ENCODE measurements around the gene NEUROG2. TPM values are rescaled to one million over a fixed set of nuclear protein-coding genes. Genes with fewer than 3 reads are reported as not detected.

The NEUROG2 gene
- not detected for total RNA-seq

DNA sequence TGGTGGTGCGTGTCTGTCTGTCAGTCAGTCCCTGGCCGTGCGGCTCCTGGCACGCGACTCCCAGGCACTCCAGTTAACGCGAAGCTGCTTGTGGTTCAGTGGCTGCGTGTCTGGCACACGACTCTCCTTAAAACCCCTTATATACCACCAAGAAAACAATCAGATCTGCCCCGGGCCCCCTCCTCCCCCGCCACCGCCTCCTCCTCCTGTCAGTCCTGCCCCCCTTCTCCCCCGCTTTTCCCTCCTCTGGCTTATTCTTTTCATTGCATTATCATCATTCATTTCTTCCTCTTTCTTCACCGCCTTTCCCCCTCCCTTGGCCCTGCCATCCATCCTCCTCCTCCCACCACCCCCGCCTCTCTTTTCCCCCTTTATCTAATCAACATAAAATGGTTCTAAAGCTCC, at the start of gene NEUROG2:
NEUROG2 (minus strand) TSS at position 115 of the 405 bp plus-strand sequence. CDS start 705 bp downstream, outside the sequence.
- peaks cover 25 to 50% (median 43%) of the 10 kb centered on the region in 4 donors for H3K4me1 ChIP-seq
- H3K4me3 ChIP-seq: peak within 1 kb of the TSS; percentile 20 to 58 (median 46)
- TF ChIP-seq EP300 (IDR thresholded peaks at IDR 0.05) (no peak), POLR2A (IDR thresholded peaks at IDR 0.05) (no peak), POLR2AphosphoS5 (IDR thresholded peaks at IDR 0.05) (no peak)
- TF ChIP-seq, protein P1, sequence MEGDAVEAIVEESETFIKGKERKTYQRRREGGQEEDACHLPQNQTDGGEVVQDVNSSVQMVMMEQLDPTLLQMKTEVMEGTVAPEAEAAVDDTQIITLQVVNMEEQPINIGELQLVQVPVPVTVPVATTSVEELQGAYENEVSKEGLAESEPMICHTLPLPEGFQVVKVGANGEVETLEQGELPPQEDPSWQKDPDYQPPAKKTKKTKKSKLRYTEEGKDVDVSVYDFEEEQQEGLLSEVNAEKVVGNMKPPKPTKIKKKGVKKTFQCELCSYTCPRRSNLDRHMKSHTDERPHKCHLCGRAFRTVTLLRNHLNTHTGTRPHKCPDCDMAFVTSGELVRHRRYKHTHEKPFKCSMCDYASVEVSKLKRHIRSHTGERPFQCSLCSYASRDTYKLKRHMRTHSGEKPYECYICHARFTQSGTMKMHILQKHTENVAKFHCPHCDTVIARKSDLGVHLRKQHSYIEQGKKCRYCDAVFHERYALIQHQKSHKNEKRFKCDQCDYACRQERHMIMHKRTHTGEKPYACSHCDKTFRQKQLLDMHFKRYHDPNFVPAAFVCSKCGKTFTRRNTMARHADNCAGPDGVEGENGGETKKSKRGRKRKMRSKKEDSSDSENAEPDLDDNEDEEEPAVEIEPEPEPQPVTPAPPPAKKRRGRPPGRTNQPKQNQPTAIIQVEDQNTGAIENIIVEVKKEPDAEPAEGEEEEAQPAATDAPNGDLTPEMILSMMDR (IDR thresholded peaks at IDR 0.05): no peak
- DNase-seq (no peak), ATAC-seq (ENCODE audit: low FRiP score in 2 of 2) (no peak)
- peaks cover 0 to 5% (median 0%) of the 10 kb centered on the region in 4 donors for H3K9me3 ChIP-seq
- peaks cover 6 to 84% (median 57%) of the 10 kb centered on the region in 4 donors for H3K27me3 ChIP-seq
- H3K27ac ChIP-seq: no peak within 1 kb of the TSS
- 0 to 2% methylated on average over 9 to 14 of the region's 15 CpGs for WGBS, 2 donors
- no peaks in the 10 kb centered on the region for H3K36me3 ChIP-seq

DNA sequence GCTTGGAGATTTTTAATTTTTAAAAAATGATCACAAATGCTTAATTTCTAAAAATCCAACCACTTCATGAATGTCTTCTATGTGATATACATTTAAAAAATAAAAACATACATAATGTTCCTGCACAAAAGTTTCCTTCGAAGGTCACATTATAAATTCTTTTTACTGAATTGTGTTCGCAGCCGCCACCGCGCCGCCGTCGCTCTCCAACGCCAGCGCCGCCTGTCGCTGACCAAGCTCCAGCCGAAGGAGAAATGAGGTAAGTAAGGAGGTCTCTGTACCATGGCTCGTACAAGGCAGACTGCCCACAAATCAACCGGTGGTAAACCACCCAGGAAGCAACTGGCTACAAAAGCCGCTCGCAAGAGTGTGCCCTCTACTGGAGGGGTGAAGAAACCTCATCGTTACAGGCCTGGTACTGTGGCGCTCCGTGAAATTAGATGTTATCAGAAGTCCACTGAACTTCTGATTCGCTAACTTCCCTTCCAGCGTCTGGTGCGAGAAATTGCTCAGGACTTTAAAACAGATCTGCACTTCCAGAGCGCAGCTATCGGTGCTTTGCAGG, 48.8 kb upstream of the NEUROG2 start:
- ATAC-seq (ENCODE audit: low FRiP score in 2 of 2): no peak
- 96 to 98% methylated on average over 25 of the region's 25 CpGs for WGBS, 2 donors

DNA sequence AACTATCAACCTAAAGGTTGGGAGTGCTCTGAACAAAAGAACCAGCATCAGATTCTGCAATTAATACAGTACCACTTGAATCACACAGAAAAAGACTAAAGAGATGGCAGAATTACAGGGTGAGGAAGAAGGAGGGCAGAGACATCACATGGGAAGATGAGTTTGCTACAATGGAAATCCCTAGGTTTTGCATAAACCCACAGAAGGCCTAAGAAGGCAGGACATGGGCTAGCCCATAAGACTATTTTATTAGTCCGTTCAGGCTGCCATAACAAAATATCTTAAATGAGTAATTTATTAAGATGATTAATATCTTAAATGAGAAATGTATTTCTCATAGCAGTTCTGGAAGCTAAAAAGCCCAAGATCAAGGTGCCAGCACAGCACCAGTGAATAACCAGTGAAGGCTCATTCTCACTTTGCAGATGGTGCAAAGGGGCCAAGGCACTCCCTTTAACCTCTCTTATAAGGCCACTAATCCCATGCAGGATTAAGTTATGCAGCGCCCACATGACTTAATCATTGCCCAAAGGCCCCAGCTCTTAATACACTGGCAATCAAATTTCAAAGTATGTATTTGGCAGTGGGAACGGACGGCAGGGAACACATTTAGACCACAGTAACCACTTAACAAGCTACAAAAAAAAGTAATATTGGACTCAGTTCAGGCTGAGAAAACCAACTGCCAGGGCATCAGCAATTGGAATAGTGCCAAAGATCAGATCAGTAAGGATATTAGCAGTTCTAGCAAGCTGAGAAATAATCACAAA, 47.6 kb upstream of the NEUROG2 start:
- TF ChIP-seq POLR2A (IDR thresholded peaks at IDR 0.05): no peak
- no peak for TF ChIP-seq EP300 (IDR thresholded peaks at IDR 0.05)
- TF ChIP-seq, protein P1 (IDR thresholded peaks at IDR 0.05): no peak
- TF ChIP-seq POLR2AphosphoS5 (IDR thresholded peaks at IDR 0.05): no peak
- no peaks in the 10 kb centered on the region for H3K36me3 ChIP-seq
- no peak overlapping the region for H3K4me3 ChIP-seq
- ATAC-seq (ENCODE audit: low FRiP score in 2 of 2) (no peak), DNase-seq (no peak)
- no peak overlapping the region for H3K27ac ChIP-seq
- WGBS, 2 donors: 76 to 87% methylated on average over 4 of the region's 4 CpGs
- H3K4me1 ChIP-seq: no peaks in the 10 kb centered on the region
- H3K9me3 ChIP-seq: no peaks in the 10 kb centered on the region
- H3K27me3 ChIP-seq: no peaks in the 10 kb centered on the region

More for the DNA sequence above, 48.8 kb upstream of the NEUROG2 start:
- Histone ChIP-seq H3K4me1 (no peaks in the 10 kb centered on the region), H3K27ac (no peak overlapping the region), H3K9me3 (no peaks in the 10 kb centered on the region), H3K36me3 (no peaks in the 10 kb centered on the region), H3K4me3 (no peak overlapping the region), H3K27me3 (no peaks in the 10 kb centered on the region)
- peak in 1 of 2 donors; percentile 62 for DNase-seq
- TF ChIP-seq, protein P1 (IDR thresholded peaks at IDR 0.05): no peak
- TF ChIP-seq EP300 (IDR thresholded peaks at IDR 0.05): no peak
- no peak for TF ChIP-seq POLR2AphosphoS5 (IDR thresholded peaks at IDR 0.05)
- TF ChIP-seq POLR2A (IDR thresholded peaks at IDR 0.05): no peak

DNA sequence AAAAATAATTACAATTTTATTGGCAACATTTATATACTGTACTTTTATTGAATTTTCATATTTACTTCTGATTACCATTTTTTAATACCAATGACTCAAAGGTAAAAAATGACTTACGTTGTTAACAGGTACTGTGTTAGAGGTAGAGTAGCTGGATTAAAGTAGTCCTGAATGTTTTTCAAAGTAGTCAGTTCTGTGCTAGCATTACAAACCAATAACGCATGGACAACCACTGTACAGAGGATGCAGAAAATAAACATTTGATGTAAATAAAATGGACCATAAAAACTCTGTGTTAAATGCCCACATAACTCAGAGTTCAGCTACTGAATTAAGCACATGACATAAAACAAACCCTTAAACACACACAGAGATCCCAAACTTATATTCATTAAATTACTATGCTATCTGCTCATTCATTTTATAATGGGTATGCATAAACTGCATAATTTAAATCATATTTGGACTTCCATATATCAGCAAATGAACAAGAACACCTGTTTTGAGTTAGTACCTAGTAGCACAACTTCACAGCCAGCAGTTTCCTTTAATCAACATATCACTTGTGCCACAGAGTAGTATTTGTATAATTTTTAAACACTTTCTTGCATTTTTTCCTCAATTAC, 46.4 kb upstream of the NEUROG2 start:
- TF ChIP-seq POLR2A (IDR thresholded peaks at IDR 0.05) (no peak), EP300 (IDR thresholded peaks at IDR 0.05) (no peak), POLR2AphosphoS5 (IDR thresholded peaks at IDR 0.05) (no peak)
- TF ChIP-seq, protein P1 (IDR thresholded peaks at IDR 0.05): no peak
- Histone ChIP-seq H3K27me3 (no peaks in the 10 kb centered on the region), H3K27ac (no peak overlapping the region), H3K36me3 (no peaks in the 10 kb centered on the region), H3K4me3 (no peak overlapping the region), H3K4me1 (no peaks in the 10 kb centered on the region), H3K9me3 (no peaks in the 10 kb centered on the region)
- WGBS, 2 donors: 95 to 96% methylated on average over 2 of the region's 2 CpGs
- DNase-seq (no peak), ATAC-seq (ENCODE audit: low FRiP score in 2 of 2) (no peak)

Data from upper lobe of left lung (tissue), 6 donors.